ENCODE results near the gene RYR3.

The RYR3 gene

DNA sequence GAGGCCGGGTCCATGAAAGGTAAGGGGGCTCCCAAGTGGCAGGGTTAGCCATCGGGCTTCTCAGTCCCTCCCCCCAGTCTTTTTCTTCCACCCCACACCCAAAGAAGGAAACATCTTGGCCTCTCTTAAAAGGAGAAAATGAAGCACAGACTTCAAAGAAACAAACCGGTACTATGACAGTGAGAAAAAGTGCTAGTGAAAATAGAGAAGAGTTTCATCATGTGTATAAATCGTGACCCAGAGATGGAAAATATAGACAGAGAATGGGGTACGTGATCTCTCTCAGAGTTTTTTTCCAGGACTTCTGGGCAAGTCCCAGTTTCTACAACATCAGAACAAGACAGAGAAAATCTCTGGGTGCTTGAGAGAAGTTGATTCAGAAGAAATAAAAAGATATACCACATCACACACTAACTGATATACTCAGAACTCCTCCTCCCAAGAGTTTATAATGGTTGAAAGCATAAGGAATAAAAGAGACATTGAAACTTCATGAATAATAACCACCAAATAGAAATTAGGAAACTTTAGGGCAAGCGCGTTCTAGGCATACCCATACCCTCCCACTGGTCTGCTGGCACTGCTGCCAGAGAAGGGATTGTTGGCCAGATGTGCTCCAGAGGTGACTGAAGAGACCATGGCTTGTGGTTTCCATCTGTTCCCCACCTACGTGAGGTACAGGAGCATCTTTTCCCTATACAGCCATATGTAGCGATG, 338.6 kb downstream of the RYR3 start:
- DNase-seq (ENCODE audit: low read depth), result no peak

DNA sequence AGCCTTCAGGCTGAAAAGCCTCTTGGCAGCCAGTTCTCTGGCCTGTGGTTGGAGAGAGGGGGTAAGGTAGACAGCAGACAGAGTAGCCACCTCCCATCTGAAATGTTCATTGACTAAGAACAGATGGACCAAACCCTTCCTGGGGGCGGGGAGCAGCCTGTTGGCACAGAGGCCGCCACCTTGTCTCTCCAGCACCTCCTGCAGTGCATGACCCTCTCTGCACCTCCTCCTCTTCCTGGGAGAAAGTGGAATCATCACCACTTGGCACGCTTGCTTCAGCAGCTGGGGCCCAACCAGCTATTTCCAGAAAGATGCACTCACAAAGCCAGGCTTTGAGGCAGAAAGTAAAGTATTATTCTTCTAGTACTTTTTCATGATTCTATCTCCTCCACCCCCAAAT, 344.1 kb downstream of the RYR3 start:
- DNase-seq (ENCODE audit: low read depth), result no peak

DNA sequence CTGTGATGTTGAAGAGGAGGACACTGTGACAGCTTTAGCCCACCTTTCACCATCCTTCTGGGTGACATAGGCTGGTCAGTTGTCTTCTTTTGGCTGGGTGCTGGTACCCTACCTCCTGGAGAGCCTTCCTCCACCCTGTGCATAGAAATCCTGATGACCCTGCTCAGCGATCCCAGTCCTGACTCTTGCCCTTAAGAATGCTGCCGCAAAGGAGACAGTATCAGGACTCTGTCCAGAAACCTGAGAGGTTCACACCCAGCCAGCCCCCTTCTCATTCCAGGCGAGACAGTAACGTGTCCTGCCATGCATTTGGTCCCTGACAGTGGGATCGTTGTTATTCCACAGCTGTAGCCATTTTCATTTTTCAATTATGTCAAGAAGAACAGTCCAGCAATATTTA, 344.7 kb downstream of the RYR3 start:
- DNase-seq (ENCODE audit: low read depth), result no peak

DNA sequence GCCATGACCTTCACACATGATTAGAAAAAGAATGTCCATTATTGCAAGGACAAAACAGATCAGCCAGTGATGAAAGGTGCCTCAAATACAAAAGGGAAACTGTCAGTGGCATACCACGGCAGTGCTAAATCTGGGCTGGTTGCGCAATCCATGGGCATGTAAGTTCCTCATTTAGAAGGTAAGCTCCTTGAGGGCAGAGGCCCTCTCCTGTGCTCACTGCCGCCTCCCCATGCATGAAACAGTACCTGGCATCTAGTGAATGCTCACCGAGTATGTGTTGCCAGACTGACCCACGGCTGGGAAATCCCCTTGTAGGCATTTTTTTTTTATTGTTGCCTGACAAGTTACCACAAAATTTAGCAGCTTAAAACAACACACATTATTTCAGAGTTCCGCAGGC, 345.4 kb downstream of the RYR3 start:
- no peak for DNase-seq (ENCODE audit: low read depth)

DNA sequence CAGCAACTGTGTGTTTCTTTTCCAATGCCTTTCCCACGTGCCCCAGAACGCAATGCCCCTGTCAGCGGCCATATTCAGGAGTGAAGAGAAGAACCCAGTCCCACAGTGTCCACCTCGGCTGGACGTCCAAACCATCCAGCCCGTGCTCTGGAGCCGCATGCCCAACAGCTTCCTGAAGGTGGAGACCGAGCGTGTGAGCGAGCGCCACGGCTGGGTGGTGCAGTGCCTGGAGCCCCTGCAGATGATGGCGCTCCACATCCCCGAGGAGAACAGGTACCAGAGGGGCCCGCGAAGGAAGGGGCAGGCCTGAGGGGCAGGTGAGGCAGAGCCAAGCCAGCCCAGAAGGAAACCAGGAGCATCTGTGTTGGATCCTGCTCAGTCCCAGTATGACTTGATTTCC, 349.4 kb downstream of the RYR3 start:
- DNase-seq (ENCODE audit: low read depth), result no peak

DNA sequence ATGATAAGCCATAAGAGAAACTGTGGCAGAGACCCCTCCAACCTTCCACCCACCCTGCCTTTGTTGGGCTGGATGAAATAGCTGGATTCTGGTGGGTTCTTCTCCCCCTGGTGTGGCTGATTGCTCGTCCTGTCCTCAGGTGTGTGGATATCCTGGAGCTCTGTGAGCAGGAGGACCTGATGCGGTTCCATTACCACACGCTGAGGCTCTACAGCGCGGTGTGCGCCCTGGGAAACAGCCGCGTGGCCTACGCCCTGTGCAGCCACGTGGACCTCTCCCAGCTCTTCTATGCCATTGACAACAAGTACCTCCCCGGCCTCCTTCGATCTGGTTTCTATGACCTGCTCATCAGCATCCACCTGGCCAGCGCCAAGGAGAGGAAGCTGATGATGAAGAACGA, 351.2 kb downstream of the RYR3 start:
- DNase-seq (ENCODE audit: low read depth), result no peak

DNA sequence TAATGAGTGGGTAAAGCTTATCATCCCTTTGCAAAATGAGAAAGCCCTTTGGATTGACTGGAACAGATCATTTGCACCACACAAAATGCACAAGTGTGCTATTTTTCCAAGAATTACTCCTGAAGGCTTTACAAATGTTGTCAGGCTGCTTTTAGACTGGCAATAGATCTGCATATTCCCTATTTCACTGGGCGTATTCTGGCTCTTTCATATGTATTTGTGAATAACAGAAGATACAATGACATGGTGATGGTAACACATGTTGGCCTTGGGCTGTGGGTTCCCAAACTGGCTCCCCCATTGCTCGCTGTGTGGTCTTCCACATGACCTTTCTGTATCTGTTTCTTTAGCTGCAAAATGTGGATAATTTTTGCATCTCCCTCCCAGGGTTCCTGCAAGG, 354.2 kb downstream of the RYR3 start:
- no peak for DNase-seq (ENCODE audit: low read depth)

DNA sequence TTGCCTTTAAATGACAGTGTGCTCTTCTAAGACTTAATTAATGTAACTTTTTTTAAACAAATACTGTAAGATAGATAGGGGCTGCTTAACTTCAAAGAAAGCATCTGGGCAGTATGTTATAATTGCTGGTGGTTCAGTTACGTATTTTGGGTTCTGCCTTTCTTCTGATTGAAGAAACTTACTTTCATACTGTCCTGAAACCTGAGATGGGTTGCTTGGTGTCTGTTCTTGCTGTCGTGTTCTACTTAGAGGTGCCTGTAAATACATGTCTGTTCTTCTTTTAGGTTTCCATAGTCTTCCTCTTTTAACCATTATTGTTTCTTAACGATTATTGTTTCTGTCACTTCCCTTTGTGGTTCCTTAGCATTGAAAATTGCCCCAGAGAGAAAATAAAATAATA, 359.8 kb downstream of the RYR3 start:
- DNase-seq (ENCODE audit: low read depth), result no peak

DNA sequence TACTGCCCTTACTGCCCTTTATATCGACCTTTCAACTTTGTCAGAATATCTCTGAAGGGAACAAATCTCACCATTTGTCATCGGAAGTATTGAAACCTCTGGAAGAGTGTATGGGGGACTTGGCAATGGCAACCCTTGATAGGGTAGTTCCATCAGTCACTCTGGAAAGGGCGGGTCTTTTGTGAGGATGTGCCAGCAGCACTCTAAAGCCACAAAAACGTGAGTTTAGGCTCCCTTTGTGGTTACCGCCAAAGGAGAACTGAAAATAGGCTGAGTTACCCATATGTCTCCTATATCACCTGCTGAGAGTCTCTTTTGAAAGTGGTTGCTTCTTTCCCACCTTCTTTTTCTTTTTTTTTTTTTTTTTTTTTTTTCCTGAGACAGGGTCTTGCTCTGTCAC, 360.7 kb downstream of the RYR3 start:
- DNase-seq (ENCODE audit: low read depth), result no peak

DNA sequence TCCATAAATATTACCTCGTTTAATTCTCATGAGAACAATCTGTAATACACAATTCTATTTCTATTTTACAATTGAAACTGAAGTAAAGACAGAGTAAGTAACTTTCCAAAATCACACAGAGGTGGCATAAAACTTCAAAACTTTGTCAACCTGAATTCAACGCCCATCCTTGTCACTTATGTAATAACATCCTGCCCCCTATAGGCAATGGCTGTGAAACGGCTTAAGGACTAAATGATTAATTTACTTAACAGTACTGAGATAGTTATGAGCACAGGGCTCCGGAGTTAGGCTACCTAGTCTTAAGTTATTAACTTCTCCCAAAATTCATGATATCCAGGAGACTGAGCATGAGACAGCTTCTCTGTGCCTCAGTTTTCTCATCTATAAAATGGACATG, 364.5 kb downstream of the RYR3 start:
- DNase-seq (ENCODE audit: low read depth), result no peak

DNA sequence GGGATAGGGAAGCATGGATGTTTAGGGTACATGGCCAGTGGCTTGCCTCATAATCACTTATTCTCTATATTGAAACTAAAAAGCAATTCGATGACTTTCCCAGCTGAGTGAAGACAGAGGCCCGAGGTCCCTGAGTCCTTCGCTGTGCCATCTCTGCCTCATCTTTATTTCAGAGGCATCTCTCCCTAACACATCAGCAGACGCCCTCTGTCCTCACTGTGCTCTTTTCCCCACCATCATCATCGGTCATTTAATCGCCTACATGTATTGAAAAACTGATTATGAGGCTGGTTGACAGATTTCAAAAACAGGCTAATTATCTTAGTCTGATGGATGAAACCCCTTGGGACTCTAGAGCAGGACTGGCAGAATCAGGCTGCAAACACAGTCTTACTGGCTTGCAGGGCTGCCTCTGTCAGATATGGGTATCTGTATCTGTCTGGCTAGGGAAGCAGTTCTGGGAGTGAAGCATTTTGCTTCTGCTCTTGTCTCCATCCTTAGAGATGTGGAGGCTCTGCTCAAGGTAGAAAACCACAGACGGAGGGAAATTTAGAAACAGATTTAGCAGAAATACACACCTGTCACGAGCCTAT, 366.6 kb downstream of the RYR3 start:
- DNase-seq (ENCODE audit: low read depth), result no peak

DNA sequence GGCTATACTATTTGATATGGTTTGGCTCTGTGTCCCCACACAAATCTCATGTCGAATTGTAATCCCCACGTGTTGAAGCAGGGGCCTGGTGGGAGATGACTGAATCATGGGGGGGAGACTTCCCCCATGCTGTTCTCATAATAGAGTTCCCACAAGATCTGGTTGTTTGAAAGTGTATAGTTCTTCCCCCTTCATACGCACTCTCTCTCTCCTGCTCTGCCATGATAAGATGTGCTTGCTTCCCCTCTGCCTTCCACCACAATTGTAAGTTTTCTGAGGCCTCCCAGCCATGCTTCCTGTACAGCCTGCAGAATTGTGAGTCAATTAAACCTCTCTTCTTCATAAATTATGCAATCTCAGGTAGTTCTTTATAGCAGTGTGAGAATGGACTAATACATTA, 367.4 kb downstream of the RYR3 start:
- no peak for DNase-seq (ENCODE audit: low read depth)

DNA sequence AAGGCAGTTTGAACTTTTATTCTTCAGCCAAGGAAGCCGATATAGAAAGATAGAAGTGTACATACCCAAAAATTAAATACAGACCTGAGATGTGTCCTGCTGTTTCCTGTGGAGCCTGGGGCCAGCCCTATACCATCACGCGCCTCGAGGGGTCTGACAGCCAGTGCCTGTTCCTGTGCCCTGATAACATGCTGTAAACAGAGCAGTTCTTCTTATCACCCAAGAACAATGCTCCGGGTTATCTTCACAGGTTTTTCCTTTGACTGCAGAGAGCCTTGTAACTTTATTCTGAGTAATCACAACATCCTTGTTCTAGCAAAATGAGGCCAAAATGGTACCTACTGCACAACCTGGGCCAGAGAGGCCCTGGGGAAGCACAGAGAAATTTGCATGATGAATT, 367.8 kb downstream of the RYR3 start:
- no peak for DNase-seq (ENCODE audit: low read depth)

DNA sequence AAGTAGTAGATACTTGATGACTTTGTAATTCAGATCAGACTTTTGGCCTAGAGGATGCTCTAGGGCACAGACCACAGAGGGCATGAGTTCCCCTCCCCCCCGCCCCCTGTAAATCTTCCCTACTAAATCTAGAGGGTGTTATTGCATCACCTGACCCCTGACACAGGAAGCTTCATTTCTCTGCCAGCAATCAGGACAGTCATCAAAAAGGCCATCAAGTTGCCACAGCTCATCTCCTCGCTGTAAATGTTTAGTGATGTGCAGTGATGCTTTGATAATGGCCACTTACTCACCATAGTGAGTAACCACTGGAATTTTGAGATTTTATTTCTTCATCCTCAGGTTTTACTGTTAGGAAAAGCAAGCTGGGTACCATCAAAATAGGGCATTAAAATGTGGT, 368.3 kb downstream of the RYR3 start:
- no peak for DNase-seq (ENCODE audit: low read depth)

DNA sequence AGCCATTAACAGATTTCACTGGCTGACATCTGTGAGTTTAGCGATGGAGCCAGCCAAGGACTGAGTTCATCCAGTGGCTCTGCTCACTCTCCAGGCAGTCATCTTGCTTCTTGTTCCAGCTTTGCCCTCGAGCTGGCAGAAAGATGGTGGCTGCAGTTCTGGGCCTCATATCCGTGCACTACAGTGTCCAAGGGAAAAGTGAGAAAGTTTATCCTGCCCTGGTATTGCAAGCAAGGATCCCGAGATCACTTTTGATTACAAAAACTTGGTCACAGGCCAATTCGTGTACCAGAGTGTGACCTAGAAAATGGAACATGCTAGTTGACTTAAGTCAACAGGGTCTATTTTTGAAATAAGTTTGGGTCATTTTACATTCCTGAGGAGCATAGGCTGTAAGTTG, 369.6 kb downstream of the RYR3 start:
- no peak for DNase-seq (ENCODE audit: low read depth)

DNA sequence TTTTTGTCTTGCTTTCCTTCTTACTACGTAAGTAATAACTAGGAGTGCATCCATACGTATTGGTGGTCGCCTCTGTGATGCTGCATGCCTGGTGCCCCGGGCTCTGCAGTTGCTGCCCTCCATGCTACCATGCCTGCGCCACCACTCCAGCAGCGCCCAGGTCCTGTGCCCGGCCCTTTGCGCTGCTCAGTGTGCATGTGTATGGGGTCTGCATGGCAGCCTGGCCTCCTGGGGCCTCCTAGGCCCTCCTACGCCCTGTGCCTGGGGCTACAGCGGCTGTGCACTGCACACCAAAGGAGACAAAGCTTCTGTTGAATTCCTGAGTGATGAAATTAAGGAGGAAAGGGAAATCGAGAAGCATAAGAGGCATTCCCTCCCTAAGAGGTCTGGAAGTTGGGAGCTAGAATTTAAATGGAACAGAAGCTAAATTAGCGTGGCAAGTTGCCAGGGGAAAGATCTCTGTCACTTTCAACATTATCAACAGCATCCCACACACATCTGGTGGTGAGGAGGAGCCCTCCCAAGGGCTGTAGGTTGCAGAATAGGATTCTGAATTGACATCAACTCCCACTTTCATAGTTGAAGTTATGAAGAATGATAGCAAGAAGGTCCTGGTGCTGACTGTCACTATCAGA, 382.5 kb downstream of the RYR3 start:
- DNase-seq (ENCODE audit: low read depth), result no peak

DNA sequence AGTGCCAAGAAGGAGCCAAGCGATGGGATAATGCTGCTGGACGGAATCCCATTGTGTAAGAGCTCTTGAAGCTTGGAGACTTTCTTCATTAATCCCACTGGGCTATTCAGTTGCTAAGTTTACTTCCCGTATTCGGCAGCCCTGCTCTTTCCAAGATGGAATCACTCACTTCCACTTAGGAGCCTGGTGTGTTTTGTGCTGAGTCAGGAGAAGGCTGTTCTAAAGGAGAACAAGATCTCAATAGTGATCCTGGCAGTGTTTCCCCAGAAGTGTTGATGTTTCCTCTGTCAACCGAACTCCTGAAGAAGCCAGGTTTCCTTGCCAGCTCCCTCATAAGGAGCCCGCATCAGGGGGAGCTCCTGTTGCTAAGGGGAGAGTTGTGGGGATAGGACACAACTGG, 387.4 kb downstream of the RYR3 start:
- no peak for DNase-seq (ENCODE audit: low read depth)

DNA sequence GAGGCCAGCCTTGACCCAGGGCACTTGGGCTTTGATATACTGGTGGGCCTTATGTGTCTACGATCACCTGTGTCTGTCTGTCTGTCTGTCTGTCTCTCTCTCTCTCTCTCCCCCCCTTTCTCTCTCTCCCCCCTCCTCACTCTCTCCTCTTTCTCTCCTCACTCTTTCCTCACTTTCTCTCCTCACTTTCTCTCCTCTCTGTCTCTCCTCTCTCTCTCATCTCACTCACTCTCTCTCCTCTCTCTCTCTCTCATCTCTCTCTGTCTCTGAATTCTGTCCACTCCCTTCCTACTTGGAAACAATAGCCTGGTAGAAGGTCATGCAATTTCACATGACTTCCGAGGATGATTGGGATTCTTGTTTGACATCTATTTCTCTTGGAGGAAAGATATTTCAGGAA, 388.4 kb downstream of the RYR3 start:
- no peak for DNase-seq (ENCODE audit: low read depth)

DNA sequence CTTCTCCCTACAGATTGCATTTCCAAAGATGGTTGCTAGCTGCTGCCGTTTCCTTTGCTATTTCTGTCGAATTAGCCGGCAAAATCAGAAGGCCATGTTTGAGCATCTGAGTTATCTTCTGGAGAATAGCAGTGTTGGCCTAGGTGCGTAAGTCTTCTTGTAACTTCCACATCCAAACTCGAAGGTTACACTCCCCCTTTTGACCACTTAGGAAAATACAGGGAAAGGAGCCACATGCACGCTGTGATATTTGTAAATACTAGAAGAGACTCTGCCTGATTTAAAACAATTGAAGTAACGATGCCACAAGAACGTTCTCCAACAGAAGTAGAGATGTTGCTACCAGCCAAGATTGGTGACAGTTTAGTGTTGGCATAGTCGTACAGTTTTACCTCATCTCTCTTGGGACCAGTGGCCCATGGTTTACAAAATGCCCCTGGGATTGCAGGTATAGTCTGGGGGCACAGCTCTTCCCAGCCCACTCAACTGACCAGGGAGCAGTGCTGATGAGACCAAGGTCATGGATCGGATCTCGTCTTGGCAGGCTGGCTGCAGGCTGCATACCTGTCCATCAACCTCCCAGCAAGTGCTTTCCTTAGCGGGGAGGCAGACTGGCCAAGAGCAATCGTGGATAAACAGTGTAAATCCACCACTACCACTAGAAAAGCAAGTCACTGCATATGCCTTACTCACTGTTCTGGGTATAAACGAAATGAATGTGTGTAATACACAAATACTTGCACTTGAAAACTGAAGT, 389.1 kb downstream of the RYR3 start:
- no peak for DNase-seq (ENCODE audit: low read depth)

DNA sequence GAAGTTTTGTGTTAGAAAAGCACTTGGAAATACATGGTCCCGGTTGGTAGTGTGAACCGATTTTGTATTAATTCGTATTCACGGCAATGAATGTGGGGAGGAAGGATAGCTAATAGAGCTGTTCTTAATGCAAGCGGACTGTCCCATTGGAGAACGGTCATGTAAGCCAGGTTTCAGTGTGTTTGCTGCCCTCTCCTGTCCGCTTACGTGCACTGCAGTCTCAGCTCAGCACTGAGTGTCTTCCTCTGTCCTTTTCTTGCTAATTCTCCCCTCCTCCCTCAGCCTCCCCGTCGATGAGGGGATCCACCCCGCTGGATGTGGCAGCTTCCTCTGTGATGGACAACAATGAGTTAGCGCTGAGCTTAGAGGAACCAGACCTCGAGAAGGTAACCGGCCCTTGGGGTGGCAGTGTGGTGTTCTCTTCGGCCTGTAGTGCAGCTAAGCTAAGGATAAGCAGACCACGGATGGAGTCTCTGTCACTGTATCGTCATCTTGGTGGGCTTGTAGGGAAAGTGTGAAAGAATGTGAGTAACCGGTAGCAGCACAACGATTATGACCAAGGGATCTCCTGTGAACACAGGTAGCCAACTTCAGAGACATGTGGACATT, 390.0 kb downstream of the RYR3 start:
- peak; percentile 41 for DNase-seq (ENCODE audit: low read depth)

DNA sequence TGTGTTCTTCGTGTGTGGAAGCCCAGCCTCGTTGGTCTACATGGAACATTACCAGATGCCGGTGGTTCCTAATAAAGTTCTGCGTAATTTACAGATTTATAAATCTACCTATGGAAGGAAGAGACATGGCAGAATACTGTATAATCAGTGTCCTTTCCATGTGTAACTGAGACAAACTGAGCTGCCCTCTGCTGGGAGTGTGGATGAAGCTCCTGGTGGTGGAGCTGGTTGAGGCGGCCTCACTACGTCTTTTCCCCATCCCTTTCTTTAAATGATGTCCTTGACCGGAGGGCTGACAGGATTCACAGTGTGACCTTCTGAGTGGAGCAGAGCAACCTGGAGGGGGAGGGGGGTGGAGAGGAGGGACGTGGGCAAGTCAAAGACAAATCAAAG, 390.5 kb downstream of the RYR3 start:
- DNase-seq (ENCODE audit: low read depth), result no peak

DNA sequence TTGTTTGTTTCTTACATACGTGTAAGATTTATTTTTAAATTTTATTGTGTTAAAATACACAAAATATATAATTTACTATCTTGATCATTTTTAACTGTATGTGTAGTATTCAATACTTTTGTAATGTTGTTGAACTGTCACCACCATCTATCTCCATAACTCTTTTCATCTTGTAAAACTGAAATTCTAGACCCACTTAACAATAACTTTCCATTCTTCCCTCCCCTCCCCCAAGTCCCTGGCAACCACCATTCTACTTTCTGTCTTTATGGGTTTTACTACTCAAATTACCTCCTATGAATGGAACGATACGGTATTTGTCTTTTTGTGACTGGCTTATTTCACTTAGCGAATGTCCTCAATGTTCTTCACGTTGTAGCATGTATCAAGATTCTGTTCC, 395.4 kb downstream of the RYR3 start:
- no peak for DNase-seq (ENCODE audit: low read depth)

DNA sequence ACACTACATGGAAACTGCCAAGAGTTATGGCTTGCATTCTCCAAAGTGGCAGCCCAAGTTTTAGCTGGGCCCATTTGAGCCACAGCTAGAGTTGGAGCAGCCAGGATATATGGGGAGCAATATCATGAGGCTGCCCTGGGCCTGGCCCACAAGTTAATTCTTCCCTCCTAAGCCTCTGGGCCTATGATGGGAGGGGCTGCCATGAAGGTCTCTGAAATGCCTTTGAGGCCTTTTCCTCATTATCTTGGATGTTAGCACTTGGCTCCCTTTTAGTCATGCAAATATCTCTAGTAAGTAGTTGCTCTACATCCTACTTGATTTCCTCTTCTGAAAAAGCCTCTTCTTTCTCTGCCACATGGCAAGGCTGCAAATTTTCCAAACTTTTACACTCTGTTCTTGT, 400.0 kb downstream of the RYR3 start:
- no peak for DNase-seq (ENCODE audit: low read depth)
